HPDE6-E6E7 (cell line): ENCODE data around the gene RPTOR.

Source experiments
- DNase-seq: peaks from one replicate; pipeline ENCODE4 v3.0.0; 2011; ENCODE audit warnings: missing footprints; ENCODE audit errors: extremely low spot score

The RPTOR gene

GRCh38 chr17:80664217-80664790 is 119.7 kb downstream of the RPTOR start:
- no peak for DNase-seq

GRCh38 chr17:80665792-80666191 is 121.2 kb downstream of the RPTOR start:
- no peak for DNase-seq

- no peak for DNase-seq
These were observed 122.2 kb downstream of the RPTOR start for GRCh38 chr17:80666867-80667266.

GRCh38 chr17:80667462-80668277 is 123.0 kb downstream of the RPTOR start:
- DNase-seq, result no peak

DNA sequence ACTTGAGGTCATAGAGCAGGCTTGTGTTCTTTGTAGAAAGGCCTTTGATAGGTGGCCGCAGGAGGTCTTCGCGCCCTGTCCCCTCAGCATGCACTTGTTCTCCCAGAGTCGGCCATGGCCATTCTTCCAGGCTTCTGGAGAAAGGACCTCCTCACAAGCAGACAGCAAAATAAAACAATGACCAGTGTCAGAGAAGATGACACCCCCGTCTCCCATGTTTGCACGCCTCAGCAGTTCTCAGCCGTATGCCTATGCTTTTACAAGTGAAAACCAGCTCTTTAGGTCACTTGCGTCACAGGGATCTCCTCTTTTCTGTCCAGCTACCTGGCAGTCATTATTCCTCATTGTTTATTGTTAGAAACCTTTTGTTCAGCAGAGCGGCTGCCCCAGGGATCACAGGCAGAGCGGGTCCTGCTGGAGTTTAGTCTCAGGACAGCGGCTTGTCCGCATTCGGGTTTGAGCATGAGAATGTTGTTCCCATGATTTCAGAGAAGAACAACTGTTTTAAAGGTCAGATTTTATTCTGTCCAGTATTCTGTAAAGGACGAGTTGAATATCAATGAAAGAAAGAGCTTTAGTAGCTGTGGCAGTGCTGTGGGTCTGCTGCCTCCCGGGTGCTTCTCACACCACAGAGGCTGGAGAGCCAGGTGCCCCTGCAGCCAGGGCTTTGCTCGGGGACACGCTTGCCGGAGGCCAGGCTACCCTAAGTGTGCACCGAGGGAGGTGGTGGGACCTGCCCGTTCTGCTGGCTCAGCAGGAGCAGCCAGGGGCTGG is 123.9 kb downstream of the RPTOR start:
- no peak for DNase-seq

GRCh38 chr17:80671039-80671824 is 126.6 kb downstream of the RPTOR start:
- no peak for DNase-seq

GRCh38 chr17:80671825-80672110 is 127.1 kb downstream of the RPTOR start:
- DNase-seq, result no peak

DNA sequence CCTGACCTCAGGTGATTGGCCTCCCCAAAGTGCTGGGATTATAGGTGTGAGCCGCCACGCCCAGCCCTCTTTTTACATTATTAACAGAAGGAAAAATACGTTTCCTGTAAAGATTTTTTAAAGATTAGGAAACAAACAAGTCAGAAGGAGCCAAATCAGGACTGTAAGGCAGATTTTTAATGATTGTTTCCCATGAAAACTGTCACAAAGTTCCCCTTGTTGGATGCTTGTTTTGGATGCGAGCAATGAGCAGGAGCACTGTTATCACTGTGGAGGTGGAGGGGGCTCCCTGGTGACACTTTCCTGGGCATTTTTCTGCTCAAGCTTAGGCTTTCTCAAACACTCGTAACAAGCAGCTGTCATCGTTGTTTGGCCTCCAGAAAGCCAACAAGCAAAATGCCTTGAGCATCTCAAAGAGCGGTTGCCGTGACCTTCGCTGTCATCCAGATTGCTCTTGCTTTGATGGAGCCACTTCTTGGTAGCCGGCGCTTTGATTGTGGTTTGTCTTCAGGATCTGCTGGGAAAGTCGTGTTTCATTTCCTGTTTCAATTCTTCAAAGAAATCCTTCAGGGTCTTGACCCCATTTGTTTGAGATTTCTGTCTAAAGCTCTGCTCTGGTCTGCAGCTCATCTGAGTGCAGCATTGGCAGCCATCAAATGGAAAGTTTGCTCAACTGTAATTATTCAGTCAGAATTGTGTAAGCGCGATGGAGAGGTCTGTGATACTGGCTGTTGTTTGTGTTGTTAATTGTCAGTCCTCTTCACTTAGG is 128.7 kb downstream of the RPTOR start:
- no peak for DNase-seq

- no peak for DNase-seq
These were observed 130.9 kb downstream of the RPTOR start for GRCh38 chr17:80675438-80676095.

DNA sequence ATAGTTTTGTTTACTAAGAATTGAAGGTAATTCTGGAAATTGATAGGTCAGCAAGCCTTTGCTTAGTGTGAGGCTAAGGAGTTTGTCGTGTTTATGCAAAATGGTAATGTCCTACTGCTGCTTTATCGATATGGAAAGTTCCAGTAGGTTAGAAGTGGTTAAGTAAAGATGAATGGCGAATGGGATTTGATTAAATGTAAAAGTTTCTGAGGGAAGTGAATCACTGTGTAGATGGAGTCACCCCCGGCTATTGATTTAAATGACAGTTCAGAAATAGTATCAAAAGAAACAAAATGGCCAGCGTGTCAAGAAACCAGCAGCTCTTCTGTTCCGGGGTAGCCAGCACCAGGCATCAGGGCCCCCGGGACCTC is 131.4 kb downstream of the RPTOR start:
- no peak for DNase-seq

- DNase-seq, result no peak
These were observed 131.9 kb downstream of the RPTOR start for GRCh38 chr17:80676564-80676963.

DNA sequence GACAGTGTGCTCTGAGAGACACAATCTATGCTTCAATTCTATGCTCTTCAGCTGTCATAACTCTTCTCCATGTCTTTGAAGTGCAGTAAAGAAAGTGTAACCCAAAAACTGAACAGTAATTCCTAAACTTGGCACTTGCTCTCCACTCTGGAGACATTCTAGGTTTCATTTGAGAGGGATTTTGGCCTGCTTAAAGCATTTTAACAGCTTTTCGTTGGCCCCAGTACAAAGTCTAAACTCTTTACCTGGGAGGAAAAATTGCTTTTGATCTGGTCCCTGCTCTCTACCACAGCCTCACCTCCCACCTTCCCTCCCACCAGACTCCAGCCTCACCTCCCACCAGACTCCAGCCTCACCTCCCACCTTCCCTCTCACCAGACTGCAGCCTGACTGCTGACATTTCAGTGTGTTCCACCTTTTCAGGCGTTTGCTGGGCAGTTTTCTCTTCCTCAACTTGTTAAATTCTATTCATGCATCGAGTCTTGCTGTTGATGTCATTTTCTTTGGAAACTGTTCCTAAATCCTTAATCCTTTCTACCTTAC is 132.6 kb downstream of the RPTOR start:
- no peak for DNase-seq

GRCh38 chr17:80679816-80680215 is 135.2 kb downstream of the RPTOR start:
- DNase-seq, result no peak

DNA sequence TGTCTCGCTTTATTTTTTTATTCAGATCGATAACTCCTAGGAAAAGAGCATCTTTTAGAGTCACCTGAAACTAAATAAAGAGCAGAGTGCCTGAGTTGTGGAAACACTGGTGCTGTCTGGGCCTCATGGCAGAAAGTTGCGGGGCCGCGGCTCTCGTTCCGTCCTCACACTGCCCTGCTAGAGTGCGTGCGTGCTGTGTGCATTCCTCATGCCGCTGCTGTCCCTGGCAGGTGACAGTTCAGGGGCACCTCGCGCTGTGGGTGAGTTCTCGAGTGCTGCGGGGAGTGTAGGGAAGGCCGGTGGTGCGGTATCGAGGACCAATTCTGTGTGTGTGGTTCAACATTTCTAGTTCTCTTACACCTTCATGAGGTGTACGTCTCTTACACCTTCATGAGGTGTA is 136.6 kb downstream of the RPTOR start:
- DNase-seq, result no peak

DNA sequence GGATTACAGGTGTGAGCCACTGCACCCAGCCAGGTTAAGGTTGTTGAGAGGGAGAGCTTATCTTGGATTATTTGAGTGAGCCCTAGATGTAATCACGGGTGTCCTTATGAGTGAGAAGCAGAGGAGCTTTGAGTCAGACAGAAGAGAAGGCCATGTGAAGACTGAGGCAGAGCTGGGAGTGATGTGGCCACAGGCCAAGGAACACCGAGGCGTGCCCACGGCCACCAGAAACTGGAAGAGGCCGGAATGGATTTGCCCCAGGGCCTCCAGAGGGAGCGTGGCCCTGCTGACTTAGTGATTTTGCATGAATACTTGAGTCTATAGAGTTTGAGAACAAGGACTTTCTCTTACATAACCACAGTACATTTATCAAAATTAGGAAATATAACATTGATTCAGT is 137.7 kb downstream of the RPTOR start:
- DNase-seq, result no peak

- DNase-seq, result no peak
These were observed 139.0 kb downstream of the RPTOR start for GRCh38 chr17:80683625-80684104.

DNA sequence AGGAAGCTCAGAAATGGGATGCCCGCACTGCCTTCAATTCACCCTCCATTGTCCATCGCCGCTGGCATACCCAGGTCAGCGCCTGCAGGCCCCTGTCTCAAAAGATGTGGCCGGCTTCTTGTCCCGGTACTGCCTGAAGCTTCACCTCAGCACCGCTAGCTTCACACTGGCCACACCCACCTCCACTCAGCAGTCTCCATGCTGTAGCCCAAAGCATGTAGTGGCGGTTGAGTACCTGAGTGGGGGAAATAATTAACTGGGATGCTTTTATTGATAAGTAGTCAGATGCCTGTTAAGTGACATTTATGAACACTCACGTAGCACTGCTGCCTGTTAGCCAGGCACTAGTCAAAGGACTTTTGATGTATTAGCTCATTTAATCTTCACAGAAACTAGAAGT is 143.2 kb downstream of the RPTOR start:
- DNase-seq, result no peak

DNA sequence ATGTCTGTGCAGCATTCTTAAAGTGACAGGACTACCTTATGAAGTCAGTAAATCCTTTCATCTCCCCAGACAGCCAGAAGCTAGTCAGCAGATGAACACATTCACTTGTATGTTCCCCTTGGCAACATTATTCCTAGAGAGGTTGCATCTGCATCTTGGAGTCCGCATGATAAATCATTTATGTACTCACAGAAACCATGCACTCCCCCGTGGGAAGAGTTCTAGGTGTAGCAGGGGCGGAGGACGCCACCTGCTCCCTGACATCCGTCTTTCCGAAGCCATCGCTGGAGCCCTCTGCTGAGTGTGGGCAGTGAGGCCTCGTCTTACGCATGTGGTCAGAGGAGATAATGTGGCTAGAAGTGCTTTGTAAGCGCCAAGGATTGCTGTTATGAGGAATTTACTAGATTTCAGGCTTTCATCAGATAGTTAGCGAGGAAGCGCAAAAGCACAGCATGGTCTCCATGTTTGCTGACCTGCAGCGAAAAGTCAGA is 144.5 kb downstream of the RPTOR start:
- no peak for DNase-seq

DNA sequence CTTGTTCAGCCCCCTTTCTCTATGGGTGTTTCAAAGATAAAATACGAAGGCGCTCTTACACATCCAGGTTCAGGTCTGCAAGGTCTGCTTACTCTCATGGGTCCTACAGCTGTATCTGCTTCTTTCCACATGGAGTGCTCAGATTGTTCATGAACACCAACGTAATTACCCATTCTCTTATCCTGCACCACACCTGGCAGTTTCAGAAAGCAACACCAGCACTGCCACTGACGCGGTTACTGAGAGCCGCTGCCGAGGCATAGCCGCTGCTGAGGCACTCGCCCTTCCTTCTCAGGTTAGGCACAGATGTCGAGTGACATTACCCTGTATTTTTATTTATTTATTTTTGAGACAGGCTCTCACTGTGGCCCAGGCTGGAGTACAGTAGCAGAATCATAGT is 147.1 kb downstream of the RPTOR start:
- DNase-seq, result no peak

DNA sequence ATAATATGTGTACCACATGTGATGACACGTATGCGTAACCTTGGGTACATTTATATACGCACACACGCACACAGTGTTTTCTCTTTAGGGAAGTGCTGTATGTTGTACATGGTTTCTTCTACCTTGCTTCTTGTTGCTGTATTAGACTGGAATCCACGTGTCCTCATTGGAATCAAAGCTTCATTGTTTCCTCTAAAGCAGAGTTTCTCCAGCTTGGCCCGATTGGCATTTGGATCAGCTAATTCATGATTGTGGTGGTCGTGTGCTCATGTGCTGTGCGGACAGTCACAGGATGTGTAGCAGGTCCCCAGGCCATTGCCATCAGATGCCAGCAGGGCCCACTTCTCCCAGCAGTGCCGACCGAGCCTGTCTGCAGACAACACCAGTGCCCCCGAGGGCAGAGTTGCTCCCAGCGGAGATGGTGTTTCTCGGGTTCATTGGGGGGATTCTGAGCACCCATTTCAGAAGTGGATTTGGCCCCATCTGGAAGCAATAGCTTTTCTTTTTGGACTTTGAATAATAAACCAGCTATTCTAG is 148.4 kb downstream of the RPTOR start:
- DNase-seq, result no peak
